ENCODE measurements around the gene IGF2BP2. TPM values are rescaled to one million over a fixed set of nuclear protein-coding genes. Genes with fewer than 3 reads are reported as not detected.

Gene IGF2BP2
- total and polyA plus RNA-seq, 10 donors, result 1.1 to 21.1 (median 12.0) TPM

GRCh38 chr3:185784317-185784716 lies 40.5 kb downstream of the IGF2BP2 start:
- Histone ChIP-seq H3K4me1 (no peaks in the 10 kb centered on the region), H3K4me3 (no peak overlapping the region), H3K9me3 (no peaks in the 10 kb centered on the region), H3K27me3 (replicated peaks in 1 of 7) (no peaks in the 10 kb centered on the region), H3K36me3 (no peaks in the 10 kb centered on the region), H3K27ac (no peak overlapping the region)
- TF ChIP-seq POLR2A (IDR thresholded peaks at IDR 0.05) (no peak), CTCF (IDR thresholded peaks at IDR 0.05 in 8 of 11, conservative IDR thresholded peaks at IDR 0.05 in 3 of 11) (no peak), POLR2AphosphoS5 (IDR thresholded peaks at IDR 0.05) (no peak)
- DNase-seq, result no peak
- 84 to 92% (median 88%) methylated on average over 5 of the region's 5 CpGs for WGBS, 5 donors
- intact Hi-C loops (cut with DNase I; ENCODE audit: low total_unique reads), result no loop called here

- intact Hi-C loops (cut with DNase I; ENCODE audit: low total_unique reads), result no loop called here
- no peaks in the 10 kb centered on the region for H3K4me1 ChIP-seq
- H3K4me3 ChIP-seq, result no peak overlapping the region
- H3K27me3 ChIP-seq (replicated peaks in 1 of 7), result no peaks in the 10 kb centered on the region
- H3K9me3 ChIP-seq, result no peaks in the 10 kb centered on the region
- no peak overlapping the region for H3K27ac ChIP-seq
- no peak for TF ChIP-seq POLR2A (IDR thresholded peaks at IDR 0.05)
- no peak for TF ChIP-seq CTCF (IDR thresholded peaks at IDR 0.05 in 8 of 11, conservative IDR thresholded peaks at IDR 0.05 in 3 of 11)
- TF ChIP-seq POLR2AphosphoS5 (IDR thresholded peaks at IDR 0.05), result no peak
- WGBS, 5 donors, result 72 to 83% (median 82%) methylated on average over 3 of the region's 3 CpGs
- DNase-seq, result no peak
- H3K36me3 ChIP-seq, result no peaks in the 10 kb centered on the region
Measured at GRCh38 chr3:185781759-185782158, 43.1 kb downstream of the IGF2BP2 start.

GRCh38 chr3:185779461-185779860 lies 45.4 kb downstream of the IGF2BP2 start:
- 89 to 100% (median 96%) methylated on average over 2 of the region's 2 CpGs for WGBS, 5 donors
- intact Hi-C loops (cut with DNase I; ENCODE audit: low total_unique reads), result no loop called here
- TF ChIP-seq POLR2AphosphoS5 (IDR thresholded peaks at IDR 0.05) (no peak), CTCF (IDR thresholded peaks at IDR 0.05 in 8 of 11, conservative IDR thresholded peaks at IDR 0.05 in 3 of 11) (no peak), POLR2A (IDR thresholded peaks at IDR 0.05) (no peak)

GRCh38 chr3:185778821-185779220 lies 46.0 kb downstream of the IGF2BP2 start:
- H3K4me1 ChIP-seq, result peaks cover 0 to 3% (median 0%) of the 10 kb centered on the region in 6 donors
- no peak overlapping the region for H3K4me3 ChIP-seq
- 91 to 100% (median 97%) methylated on average over 1 of the region's 1 CpG for WGBS, 5 donors
- H3K9me3 ChIP-seq, result no peaks in the 10 kb centered on the region
- H3K27ac ChIP-seq, result no peak overlapping the region
- intact Hi-C loops (cut with DNase I; ENCODE audit: low total_unique reads), result no loop called here
- no peaks in the 10 kb centered on the region for H3K36me3 ChIP-seq
- H3K27me3 ChIP-seq (replicated peaks in 1 of 7), result no peaks in the 10 kb centered on the region
- no peak for DNase-seq
- TF ChIP-seq POLR2A (IDR thresholded peaks at IDR 0.05) (no peak), POLR2AphosphoS5 (IDR thresholded peaks at IDR 0.05) (no peak), CTCF (IDR thresholded peaks at IDR 0.05 in 8 of 11, conservative IDR thresholded peaks at IDR 0.05 in 3 of 11) (no peak)

More at GRCh38 chr3:185779461-185779860, 45.4 kb downstream of the IGF2BP2 start:
- no peak overlapping the region for H3K4me3 ChIP-seq
- DNase-seq, result no peak
- no peak overlapping the region for H3K27ac ChIP-seq
- H3K36me3 ChIP-seq, result no peaks in the 10 kb centered on the region
- no peaks in the 10 kb centered on the region for H3K9me3 ChIP-seq
- H3K27me3 ChIP-seq (replicated peaks in 1 of 7), result no peaks in the 10 kb centered on the region
- no peaks in the 10 kb centered on the region for H3K4me1 ChIP-seq
